Kidney glomerular epithelial cell (primary cell): Measurements from ENCODE around the gene JCHAIN.
"Not testable (repeated sequence)": the region's sequence is repeated elsewhere in the genome, so short reads cannot be mapped to it uniquely, and the experiment has no call there.

Experiments used
- DNase-seq: peaks from one replicate; lab custom pipeline; 2025; lab: John Stamatoyannopoulos, UW

JCHAIN gene

GRCh38 chr4:70688795-70689231 is 22.5 kb upstream of the JCHAIN start:
- DNase-seq = no peak

GRCh38 chr4:70687821-70688794 is 21.8 kb upstream of the JCHAIN start, which contains the start of gene UTP3:
TSS of gene UTP3 (plus strand) at chr4:70688532. CDS start at chr4:70688678, 146 bp downstream.
- DNase-seq = peak; percentile 99

DNA sequence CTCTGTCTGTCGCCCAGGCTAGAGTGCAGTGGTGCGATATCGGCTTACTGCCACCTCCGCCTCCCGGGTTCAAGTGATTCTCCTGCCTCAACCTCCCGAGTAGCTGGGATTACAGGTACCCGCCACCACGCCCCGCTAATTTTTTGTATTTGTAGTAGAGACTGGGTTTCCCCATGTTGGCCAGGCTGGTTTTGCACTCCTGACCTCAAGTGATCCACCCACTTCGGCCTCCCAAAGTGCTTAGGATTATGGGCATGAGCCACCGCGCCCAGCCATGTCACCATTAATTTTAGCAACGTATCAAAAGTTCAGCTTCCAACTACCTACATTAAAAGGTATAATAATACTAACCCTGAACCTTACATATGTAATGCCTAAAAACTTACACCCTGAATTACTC is 21.1 kb upstream of the JCHAIN start:
- no peak for DNase-seq

DNA sequence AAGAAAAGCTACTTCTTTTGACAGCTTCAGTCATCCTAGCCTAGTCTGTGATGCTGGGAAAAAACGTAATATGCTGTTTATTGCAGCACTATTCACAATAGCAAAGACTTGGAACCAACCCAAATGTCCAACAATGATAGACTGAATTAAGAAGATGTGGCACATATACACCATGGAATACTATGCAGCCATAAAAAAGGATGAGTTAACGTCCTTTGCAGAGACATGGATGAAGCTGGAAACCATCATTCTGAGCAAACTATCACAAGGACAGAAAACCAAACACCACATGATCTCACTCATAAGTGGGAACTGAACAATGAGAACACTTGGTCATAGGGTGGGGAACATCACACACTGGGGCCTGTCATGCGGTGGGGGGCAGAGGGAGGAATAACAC is 15.8 kb upstream of the JCHAIN start:
- DNase-seq = not testable (repeated sequence)

DNA sequence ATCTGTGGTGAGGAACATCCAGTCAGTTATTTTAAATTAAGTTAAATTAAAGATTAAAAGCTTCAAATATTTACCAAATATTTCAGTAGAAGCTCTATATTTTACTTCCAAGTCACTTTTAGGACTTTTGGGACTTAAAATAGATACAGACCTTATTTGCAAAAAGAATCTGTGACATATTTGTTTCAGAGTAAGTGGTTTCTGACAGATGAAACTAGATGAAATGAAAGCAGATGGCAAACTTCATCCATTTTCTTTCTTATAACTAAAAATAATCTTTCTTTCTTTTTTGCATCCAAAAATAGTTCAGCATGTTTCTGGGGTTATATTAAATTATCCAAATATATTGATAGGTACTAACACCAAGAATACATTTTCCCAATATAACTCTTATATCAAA is 15.4 kb upstream of the JCHAIN start:
- DNase-seq = no peak

DNA sequence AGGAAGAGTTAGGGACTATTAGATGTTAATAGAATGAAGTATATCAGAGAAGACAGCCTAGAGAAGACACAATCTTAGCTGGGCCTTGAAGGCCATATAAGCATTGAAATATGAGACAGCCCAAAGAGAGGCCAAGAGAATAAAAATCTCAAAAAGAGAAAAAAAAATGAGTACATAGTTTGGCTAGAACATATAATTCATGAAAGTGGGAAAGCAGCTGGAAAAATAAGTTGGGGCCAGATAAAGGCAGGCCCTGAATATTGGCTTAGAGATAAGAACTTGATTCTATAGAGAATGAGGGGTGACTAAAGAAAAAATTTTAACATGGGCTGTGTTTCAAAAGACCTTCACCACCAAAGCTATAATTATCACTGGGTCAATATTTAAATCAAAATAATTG is 14.6 kb upstream of the JCHAIN start:
- no peak for DNase-seq

GRCh38 chr4:70678383-70678999 is 12.2 kb upstream of the JCHAIN start:
- DNase-seq = no peak

DNA sequence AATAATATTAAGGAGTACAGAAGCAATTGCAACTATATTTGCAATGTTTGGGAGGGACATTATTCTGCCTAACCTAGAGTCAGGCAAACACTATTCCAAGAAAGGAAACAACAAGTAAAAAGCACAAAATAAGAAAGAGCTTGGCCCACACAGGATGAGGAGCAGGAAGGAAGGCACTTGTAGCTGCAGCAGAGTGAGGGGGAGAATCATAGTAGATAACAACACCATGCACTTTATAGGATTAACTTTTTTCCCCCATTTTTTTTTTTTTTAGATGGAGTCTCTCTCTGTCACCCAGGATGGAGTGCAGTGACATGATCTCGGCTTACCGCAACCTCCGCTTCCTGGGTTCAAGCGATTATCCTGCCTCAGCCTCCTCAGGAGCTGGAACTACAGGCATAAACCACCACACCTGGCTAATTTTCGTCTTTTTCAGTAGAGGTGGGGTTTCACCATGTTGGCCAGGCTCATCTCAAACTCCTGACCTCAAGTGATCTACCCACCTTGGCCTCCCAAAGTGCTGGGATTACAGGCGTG is 10.3 kb upstream of the JCHAIN start:
- no peak for DNase-seq

DNA sequence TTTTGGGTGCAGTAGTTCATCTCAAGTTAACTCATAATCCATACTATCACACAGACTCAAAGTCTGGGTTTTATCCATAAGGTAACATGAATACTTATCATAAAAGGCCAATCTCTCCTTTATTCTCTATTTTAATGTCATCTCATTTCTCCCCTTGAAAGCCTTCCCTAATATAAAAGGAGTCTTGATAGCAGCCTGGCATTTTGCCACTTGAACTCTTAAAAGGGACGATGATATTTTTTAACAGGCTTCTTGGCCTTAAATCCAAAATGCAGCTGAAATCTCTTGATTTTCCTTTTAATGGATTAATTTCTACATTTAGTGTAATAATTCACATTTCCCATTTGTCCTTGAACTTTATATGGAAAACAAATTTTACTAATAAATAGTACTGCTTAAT is 8.4 kb upstream of the JCHAIN start:
- DNase-seq = no peak

DNA sequence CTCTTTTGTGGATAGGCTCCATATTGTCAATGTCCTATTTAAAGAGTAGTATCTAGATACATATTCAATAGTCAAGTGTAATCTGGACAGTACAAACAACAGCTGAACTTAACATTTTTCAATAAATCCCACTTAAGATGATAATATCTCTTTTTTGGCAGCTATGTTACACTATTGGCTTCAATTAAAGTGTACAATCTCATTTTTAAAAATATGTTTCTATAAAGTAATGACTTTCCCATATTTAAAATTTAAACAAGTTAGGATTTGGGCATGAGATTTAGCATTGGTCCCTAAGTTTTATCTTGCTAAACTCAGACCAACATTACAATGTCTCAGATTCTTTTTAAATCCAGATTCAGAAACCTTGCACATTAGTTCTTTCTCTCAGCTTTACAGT is 7.9 kb upstream of the JCHAIN start:
- DNase-seq = no peak

DNA sequence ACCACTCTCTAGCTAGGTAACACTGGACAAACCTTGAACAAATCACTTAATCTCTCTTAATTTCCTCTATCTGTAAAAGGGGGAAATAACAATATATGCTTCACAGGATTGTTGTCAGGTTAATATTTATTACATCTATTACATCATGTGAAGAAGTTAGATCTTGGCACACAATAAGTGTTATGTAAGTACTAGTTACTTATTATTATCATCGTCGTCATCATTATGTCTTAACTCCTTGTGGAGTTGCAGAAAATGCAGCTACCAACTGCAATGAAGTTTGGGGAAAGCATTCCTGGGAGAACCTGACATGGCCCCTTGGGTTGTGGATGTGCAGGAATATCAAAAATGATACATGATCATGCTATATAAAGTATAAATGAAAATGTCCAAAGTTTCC is 4.8 kb upstream of the JCHAIN start:
- DNase-seq = peak; percentile 14

GRCh38 chr4:70670332-70671014 is 4.2 kb upstream of the JCHAIN start:
- DNase-seq = peak; percentile 59

DNA sequence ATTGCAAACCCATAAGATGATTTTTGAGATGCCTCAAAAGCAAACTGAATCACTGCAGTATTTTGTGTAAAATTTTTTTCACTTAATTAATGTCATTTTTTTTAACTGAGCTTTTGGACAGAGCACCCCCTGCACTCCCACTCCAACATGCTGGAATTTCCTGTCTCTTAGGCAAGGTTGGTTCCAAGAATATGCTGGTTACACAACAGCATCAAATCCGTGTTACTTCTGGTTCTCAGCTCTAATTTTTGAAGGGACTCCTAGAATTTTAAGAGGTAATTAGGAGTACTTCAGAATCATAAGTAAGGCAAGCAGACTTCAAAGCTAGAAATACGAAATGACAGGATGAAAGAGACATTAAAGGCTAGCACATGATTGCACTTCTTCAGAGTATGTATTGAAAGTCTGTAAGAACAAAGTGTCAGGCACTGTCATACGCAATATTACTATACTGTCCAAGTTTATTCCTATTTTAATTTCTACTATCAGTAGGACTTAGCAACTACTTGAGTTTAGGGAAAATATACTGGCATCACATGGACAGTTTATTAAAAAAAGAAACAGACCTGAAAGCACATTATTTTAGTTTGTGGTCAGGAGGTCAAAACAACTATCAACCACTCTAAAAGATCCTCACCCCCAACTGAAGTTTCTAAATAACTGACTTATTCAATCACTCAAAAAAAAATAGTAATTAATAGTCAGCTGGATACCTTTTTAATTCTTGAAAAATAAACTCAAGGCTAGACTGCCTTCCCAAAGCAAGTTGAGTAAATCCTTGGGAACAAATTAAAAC is 1.6 kb upstream of the JCHAIN start:
- no peak for DNase-seq

DNA sequence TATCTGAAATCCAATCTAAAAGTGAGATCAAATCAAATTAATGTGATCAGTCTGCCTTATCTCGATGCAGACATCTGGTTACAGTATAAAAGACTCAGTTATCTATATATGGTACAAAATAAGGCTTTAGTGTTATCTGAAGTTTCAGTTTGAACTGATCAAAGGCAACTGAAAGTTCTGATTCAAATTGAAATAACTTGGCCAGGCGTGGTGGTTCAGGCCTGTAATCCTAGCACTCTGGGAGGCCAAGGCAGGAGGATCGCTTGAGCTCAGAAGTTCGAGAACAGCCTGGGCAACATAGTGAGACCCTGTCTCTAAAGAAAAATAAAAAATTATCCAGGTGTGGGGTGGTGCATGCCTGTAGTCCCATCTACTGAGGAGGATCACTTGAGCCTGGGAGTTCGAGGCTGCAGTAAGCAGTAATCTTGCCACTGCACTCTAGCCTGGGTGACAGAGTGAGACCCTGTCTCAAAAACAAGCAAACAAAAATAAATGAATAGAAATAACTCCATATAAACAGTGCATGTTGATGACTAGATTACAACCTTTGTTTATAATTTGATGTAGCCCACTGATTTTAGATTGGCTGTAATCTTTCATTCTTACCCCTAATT is 4.9 kb downstream of the JCHAIN start:
- DNase-seq = not testable (repeated sequence)

- DNase-seq = no peak
Observed at GRCh38 chr4:70660106-70660505, 6.2 kb downstream of the JCHAIN start.

DNA sequence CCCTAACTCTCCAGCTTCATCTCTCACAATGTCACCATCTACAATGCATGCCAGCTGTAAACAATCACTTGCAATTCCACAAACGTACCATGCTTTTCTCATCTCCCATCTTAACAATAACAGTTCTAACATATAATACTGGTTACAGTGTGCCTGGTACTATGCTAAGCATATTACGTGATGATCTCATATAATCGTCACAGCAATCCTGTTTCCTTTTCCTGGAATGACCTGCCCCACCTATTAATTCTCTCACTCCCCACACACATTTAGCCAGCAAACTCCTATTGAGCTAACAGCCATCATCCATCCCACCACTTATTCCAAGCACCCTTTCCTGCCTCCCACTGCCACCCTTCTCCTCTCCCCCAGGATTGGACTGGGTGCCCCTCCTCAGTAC is 7.9 kb downstream of the JCHAIN start:
- no peak for DNase-seq

DNA sequence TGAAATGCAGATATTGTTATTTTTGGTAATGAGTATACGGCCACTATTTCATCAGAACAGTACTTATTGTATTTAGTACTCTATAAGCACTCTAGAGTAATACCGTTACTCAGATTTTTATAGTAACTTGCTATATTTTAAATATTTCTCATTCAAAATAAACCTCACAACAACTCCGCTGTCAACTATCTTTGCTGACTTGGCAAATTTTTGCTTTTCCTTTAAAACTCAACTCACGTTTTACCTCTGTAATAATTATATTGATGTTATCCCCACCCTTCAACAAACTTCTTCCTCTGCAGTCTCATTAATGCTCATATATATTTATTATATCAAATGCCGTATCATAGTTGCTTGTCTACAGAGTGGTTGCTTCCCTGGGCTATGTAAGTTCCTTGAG is 9.0 kb downstream of the JCHAIN start:
- DNase-seq = no peak

GRCh38 chr4:70654605-70655011 is 11.7 kb downstream of the JCHAIN start:
- DNase-seq = no peak

DNA sequence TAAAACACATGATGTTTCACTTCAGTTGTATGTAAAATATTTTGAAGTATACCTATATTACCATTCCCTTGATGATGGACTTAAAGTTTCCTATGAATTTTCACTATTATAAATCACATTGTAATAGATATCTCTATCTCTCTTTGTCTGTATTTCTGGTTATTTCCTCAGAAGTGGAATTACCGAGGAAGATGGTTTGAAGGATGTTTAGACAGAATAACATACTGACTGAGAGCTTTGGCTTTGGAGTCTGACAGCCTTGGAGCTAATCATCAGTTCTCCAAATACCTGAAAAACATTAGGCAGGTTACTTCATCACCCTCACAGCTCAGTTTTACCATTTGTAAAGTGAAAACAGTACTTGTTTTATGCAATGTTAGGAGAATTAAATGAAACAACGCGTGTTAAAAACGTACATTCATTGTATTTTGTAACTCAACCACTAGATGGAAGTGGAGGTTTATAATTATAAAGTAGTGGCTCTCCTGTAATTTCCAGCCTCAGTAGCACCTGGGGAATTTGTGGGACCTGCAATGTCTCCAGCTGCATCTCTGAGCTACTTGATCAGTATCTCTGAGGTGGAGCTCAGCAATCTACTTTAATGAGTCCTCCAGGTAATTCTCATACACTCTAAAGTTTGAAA is 14.3 kb downstream of the JCHAIN start:
- DNase-seq = peak; percentile 61

- not testable (repeated sequence) for DNase-seq
Observed at GRCh38 chr4:70650741-70651140, 15.6 kb downstream of the JCHAIN start.

- no peak for DNase-seq
Observed at GRCh38 chr4:70640192-70640591, 26.1 kb downstream of the JCHAIN start.
